Activated T-helper 1 cell treated with anti-CD3 and anti-CD28 coated beads, Interleukin-12 subunit alpha, Interleukin-12 subunit beta, Interleukin-2, Interleukin-4 antibody, amounts not matched to agents 30 ng/mL and 10 ng/mL and 1 ng/mL, durations not matched to agents 14 hours and 24 hours and 36 hours (primary cell): ENCODE data around the gene ABCA7. TPM values are rescaled to one million over a fixed set of nuclear protein-coding genes. Genes with fewer than 3 reads are reported as not detected.

Experiments used
- DNase-seq: peaks from one replicate; pipeline ENCODE4 v3.0.0; 2021; ENCODE audit warnings: low spot score
- H3K27ac Mint-ChIP-seq: one replicate; pipeline ENCODE4 v1.8.0; 2021; ENCODE audit warnings: mild to moderate bottlenecking, mixed read lengths
- H3K27me3 Mint-ChIP-seq: one replicate; pipeline ENCODE4 v1.8.0; 2022; ENCODE audit warnings: mild to moderate bottlenecking, moderate library complexity, mixed read lengths; ENCODE audit not compliant: insufficient read depth
- H3K36me3 Mint-ChIP-seq: one replicate; pipeline ENCODE4 v1.8.0; 2021; ENCODE audit warnings: low read depth, mixed read lengths
- H3K4me1 Mint-ChIP-seq: one replicate; pipeline ENCODE4 v1.8.0; 2021; ENCODE audit warnings: low read depth, mixed read lengths
- H3K4me3 Mint-ChIP-seq: one replicate; pipeline ENCODE4 v1.8.0; 2021; ENCODE audit warnings: mild to moderate bottlenecking, moderate library complexity, mixed read lengths
- H3K9me3 Mint-ChIP-seq: one replicate; pipeline ENCODE4 v1.8.0; 2021; ENCODE audit warnings: mixed read lengths
- intact Hi-C: fragments of 100-400 bp; cut with micrococcal nuclease; formaldehyde crosslinking; loops from one replicate; pipeline ENCODE4 v1.15.1; 2024
- total RNA-seq: library from RNA; stranded (reverse); gene quantifications from 2 replicates; pipeline ENCODE4 v1.2.3, GENCODE V29; 2022

Gene ABCA7
- total RNA-seq, 1 donor from 2014 or later, result 15.8 TPM

GRCh38 chr19:1041835-1042685 lies 2.2 kb downstream of the ABCA7 start:
- Mint-ChIP-seq H3K9me3 (no peaks in the 10 kb centered on the region), H3K4me3 (no peak overlapping the region), H3K27ac (no peak overlapping the region), H3K27me3 (no peaks in the 10 kb centered on the region), H3K4me1 (peaks cover 43% of the 10 kb centered on the region), H3K36me3 (peaks cover 16% of the 10 kb centered on the region)
- intact Hi-C loops, result loop anchor here (2.0 kb wide), 1 partner anchor 61 kb away; the partner anchor contains the start of gene GPX4
- no peak for DNase-seq

GRCh38 chr19:1042689-1043511 lies 3.0 kb downstream of the ABCA7 start:
- DNase-seq, result no peak
- Mint-ChIP-seq H3K27ac (no peak overlapping the region), H3K4me3 (no peak overlapping the region), H3K9me3 (no peaks in the 10 kb centered on the region), H3K27me3 (no peaks in the 10 kb centered on the region), H3K4me1 (peaks cover 36% of the 10 kb centered on the region), H3K36me3 (peaks cover 11% of the 10 kb centered on the region)
- intact Hi-C loops, result no loop called here

GRCh38 chr19:1045247-1045603 lies 5.3 kb downstream of the ABCA7 start:
- peaks cover 13% of the 10 kb centered on the region for H3K4me1 Mint-ChIP-seq
- DNase-seq, result peak; percentile 66
- H3K27me3 Mint-ChIP-seq, result no peaks in the 10 kb centered on the region
- peaks cover 5% of the 10 kb centered on the region for H3K36me3 Mint-ChIP-seq
- intact Hi-C loops, result no loop called here
- H3K4me3 Mint-ChIP-seq, result no peak overlapping the region
- H3K9me3 Mint-ChIP-seq, result no peaks in the 10 kb centered on the region
- H3K27ac Mint-ChIP-seq, result no peak overlapping the region

- H3K27me3 Mint-ChIP-seq, result no peaks in the 10 kb centered on the region
- intact Hi-C loops, result no loop called here
- H3K27ac Mint-ChIP-seq, result no peak overlapping the region
- DNase-seq, result no peak
- H3K9me3 Mint-ChIP-seq, result no peaks in the 10 kb centered on the region
- peaks cover 3% of the 10 kb centered on the region for H3K4me1 Mint-ChIP-seq
- H3K4me3 Mint-ChIP-seq, result no peak overlapping the region
- H3K36me3 Mint-ChIP-seq, result peaks cover 5% of the 10 kb centered on the region
These were observed 6.3 kb downstream of the ABCA7 start for GRCh38 chr19:1046117-1046626.

GRCh38 chr19:1046836-1047695 lies 7.2 kb downstream of the ABCA7 start:
- no peaks in the 10 kb centered on the region for H3K9me3 Mint-ChIP-seq
- DNase-seq, result no peak
- H3K36me3 Mint-ChIP-seq, result peaks cover 5% of the 10 kb centered on the region
- H3K4me1 Mint-ChIP-seq, result no peaks in the 10 kb centered on the region
- intact Hi-C loops, result no loop called here
- H3K27ac Mint-ChIP-seq, result no peak overlapping the region
- no peak overlapping the region for H3K4me3 Mint-ChIP-seq
- H3K27me3 Mint-ChIP-seq, result no peaks in the 10 kb centered on the region

GRCh38 chr19:1047696-1048147 lies 7.8 kb downstream of the ABCA7 start:
- no peaks in the 10 kb centered on the region for H3K9me3 Mint-ChIP-seq
- no peak overlapping the region for H3K27ac Mint-ChIP-seq
- peaks cover 5% of the 10 kb centered on the region for H3K36me3 Mint-ChIP-seq
- peaks cover under 1% of the 10 kb centered on the region for H3K4me1 Mint-ChIP-seq
- DNase-seq, result no peak
- H3K4me3 Mint-ChIP-seq, result no peak overlapping the region
- H3K27me3 Mint-ChIP-seq, result no peaks in the 10 kb centered on the region
- intact Hi-C loops, result no loop called here

- DNase-seq, result no peak
- no peak overlapping the region for H3K4me3 Mint-ChIP-seq
- H3K27ac Mint-ChIP-seq, result no peak overlapping the region
- intact Hi-C loops, result no loop called here
- peaks cover 5% of the 10 kb centered on the region for H3K36me3 Mint-ChIP-seq
- no peaks in the 10 kb centered on the region for H3K9me3 Mint-ChIP-seq
- no peaks in the 10 kb centered on the region for H3K27me3 Mint-ChIP-seq
- peaks cover 5% of the 10 kb centered on the region for H3K4me1 Mint-ChIP-seq
These were observed 9.2 kb downstream of the ABCA7 start for GRCh38 chr19:1049106-1049505.

GRCh38 chr19:1049800-1050199 lies 9.9 kb downstream of the ABCA7 start:
- Mint-ChIP-seq H3K27ac (no peak overlapping the region), H3K36me3 (peaks cover 5% of the 10 kb centered on the region), H3K27me3 (no peaks in the 10 kb centered on the region), H3K4me3 (no peak overlapping the region), H3K9me3 (no peaks in the 10 kb centered on the region), H3K4me1 (peaks cover 5% of the 10 kb centered on the region)
- DNase-seq, result no peak
- intact Hi-C loops, result no loop called here

GRCh38 chr19:1050989-1051788 lies 11.3 kb downstream of the ABCA7 start:
- DNase-seq, result no peak
- Mint-ChIP-seq H3K27ac (peak overlapping the region; percentile 40), H3K27me3 (no peaks in the 10 kb centered on the region), H3K4me3 (no peak overlapping the region), H3K4me1 (peaks cover 5% of the 10 kb centered on the region), H3K36me3 (peaks cover 3% of the 10 kb centered on the region), H3K9me3 (no peaks in the 10 kb centered on the region)
- intact Hi-C loops, result no loop called here

GRCh38 chr19:1051791-1052190 lies 11.9 kb downstream of the ABCA7 start:
- DNase-seq, result no peak
- intact Hi-C loops, result no loop called here
- no peaks in the 10 kb centered on the region for H3K27me3 Mint-ChIP-seq
- peaks cover 5% of the 10 kb centered on the region for H3K4me1 Mint-ChIP-seq
- peak overlapping the region; percentile 40 for H3K27ac Mint-ChIP-seq
- peaks cover 8% of the 10 kb centered on the region for H3K36me3 Mint-ChIP-seq
- no peaks in the 10 kb centered on the region for H3K9me3 Mint-ChIP-seq
- no peak overlapping the region for H3K4me3 Mint-ChIP-seq

GRCh38 chr19:1052349-1052975 lies 12.6 kb downstream of the ABCA7 start:
- H3K27ac Mint-ChIP-seq, result peak overlapping the region; percentile 80
- H3K9me3 Mint-ChIP-seq, result no peaks in the 10 kb centered on the region
- H3K4me3 Mint-ChIP-seq, result no peak overlapping the region
- no peaks in the 10 kb centered on the region for H3K27me3 Mint-ChIP-seq
- intact Hi-C loops, result no loop called here
- peaks cover 10% of the 10 kb centered on the region for H3K36me3 Mint-ChIP-seq
- DNase-seq, result no peak
- peaks cover 9% of the 10 kb centered on the region for H3K4me1 Mint-ChIP-seq
